Upper lobe of right lung (tissue), 1 donor: Measurements from ENCODE around the gene RAPH1. TPM values are rescaled to one million over a fixed set of nuclear protein-coding genes. Genes with fewer than 3 reads are reported as not detected.
"Not testable (repeated sequence)": the region's sequence is repeated elsewhere in the genome, so short reads cannot be mapped to it uniquely, and the experiment has no call there.

Source experiments
- ATAC-seq: fragments of 200-7000 bp; cut with Tn5 transposase; one replicate; pipeline ENCODE4 v1.9.1; 2020; ENCODE audit warnings: mild to moderate bottlenecking, moderate library complexity
- DNase-seq: peaks from one replicate; pipeline ENCODE4 v3.0.0-alpha.2; 2020
- H3K27ac ChIP-seq: fragments of 200-600 bp; one replicate; pipeline ENCODE4 v1.8.0; 2022
- H3K27me3 ChIP-seq: fragments of 200-600 bp; one replicate; pipeline ENCODE4 v1.8.0; 2022; ENCODE audit warnings: mild to moderate bottlenecking
- H3K36me3 ChIP-seq: fragments of 200-600 bp; one replicate; pipeline ENCODE4 v1.8.0; 2022
- H3K4me1 ChIP-seq: fragments of 200-600 bp; one replicate; pipeline ENCODE4 v1.8.0; 2022
- H3K4me3 ChIP-seq: fragments of 200-600 bp; one replicate; pipeline ENCODE4 v1.8.0; 2022; ENCODE audit warnings: mild to moderate bottlenecking
- H3K9me3 ChIP-seq: fragments of 200-600 bp; one replicate; pipeline ENCODE4 v1.8.0; 2022
- intact Hi-C: fragments of 100-400 bp; cut with DNase I; formaldehyde crosslinking; loops from one replicate; pipeline ENCODE4 v1.11.0; 2022
- total RNA-seq: library from RNA; stranded (reverse); fragmentation: NEBNext Ultra II Directional; extraction: Animal tissue kit (Norgen Biotek cat#: 25700); gene quantifications from one replicate; pipeline ENCODE4 v1.2.1, GENCODE V29; 2021
- TF ChIP-seq, protein P1 (sequence below): fragments of 200-600 bp; IDR thresholded peaks from one replicate; pipeline ENCODE4 v1.8.0; 2022; ENCODE audit warnings: antibody characterized with exemption
- donor health status: DM: no; HTN: yes; CAD: no; lungs with severe emphysema.

The RAPH1 gene
- total RNA-seq, 1 donor from 2014 or later: 93.4 TPM

DNA sequence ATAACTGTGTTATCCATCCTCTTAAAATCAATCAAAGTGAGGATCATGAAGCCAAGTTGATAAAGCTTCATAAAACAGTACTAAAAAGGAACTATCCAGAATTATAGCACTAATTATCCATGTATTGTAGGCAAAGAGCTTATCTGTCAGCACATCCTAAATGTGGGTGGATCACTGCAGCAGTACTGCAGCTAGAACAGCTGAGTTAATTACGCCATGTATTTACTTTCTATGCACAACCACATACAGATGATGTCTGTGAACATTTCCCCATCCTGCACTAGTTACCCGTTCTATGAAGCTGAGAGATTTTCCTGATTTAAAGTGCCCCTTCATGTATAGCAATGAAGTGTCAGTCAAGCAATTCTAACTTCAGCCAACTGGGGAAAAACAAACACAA, 96.6 kb downstream of the RAPH1 start:
- no peak for DNase-seq
- Histone ChIP-seq H3K27me3 (no peaks in the 10 kb centered on the region), H3K4me1 (peaks cover 23% of the 10 kb centered on the region), H3K27ac (no peak overlapping the region), H3K4me3 (no peak overlapping the region), H3K9me3 (no peaks in the 10 kb centered on the region), H3K36me3 (peaks cover 58% of the 10 kb centered on the region)
- intact Hi-C loops: no loop called here
- TF ChIP-seq, protein P1, sequence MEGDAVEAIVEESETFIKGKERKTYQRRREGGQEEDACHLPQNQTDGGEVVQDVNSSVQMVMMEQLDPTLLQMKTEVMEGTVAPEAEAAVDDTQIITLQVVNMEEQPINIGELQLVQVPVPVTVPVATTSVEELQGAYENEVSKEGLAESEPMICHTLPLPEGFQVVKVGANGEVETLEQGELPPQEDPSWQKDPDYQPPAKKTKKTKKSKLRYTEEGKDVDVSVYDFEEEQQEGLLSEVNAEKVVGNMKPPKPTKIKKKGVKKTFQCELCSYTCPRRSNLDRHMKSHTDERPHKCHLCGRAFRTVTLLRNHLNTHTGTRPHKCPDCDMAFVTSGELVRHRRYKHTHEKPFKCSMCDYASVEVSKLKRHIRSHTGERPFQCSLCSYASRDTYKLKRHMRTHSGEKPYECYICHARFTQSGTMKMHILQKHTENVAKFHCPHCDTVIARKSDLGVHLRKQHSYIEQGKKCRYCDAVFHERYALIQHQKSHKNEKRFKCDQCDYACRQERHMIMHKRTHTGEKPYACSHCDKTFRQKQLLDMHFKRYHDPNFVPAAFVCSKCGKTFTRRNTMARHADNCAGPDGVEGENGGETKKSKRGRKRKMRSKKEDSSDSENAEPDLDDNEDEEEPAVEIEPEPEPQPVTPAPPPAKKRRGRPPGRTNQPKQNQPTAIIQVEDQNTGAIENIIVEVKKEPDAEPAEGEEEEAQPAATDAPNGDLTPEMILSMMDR: no peak
- no peak for ATAC-seq

DNA sequence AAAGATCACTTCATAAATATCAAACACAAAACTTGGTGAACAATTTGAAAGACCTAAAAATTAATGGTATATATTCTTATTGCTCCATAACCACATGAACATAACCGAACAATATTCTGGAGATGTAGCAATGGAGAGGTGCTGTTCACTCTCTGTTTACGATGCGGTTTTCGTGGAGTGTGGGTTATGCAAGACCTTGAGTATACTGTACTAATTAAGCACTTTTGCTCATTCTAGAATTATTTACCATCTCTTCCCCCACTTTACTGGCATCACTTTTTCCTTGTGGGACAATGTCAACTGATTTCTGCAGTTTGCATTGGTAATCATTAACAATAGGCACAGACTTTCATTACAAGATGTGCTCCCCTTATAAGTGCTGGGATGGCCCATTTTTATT, 97.6 kb downstream of the RAPH1 start:
- Histone ChIP-seq H3K27ac (no peak overlapping the region), H3K27me3 (no peaks in the 10 kb centered on the region), H3K9me3 (no peaks in the 10 kb centered on the region), H3K4me3 (no peak overlapping the region), H3K36me3 (peaks cover 48% of the 10 kb centered on the region), H3K4me1 (peaks cover 23% of the 10 kb centered on the region)
- DNase-seq: no peak
- ATAC-seq: peak; percentile 71
- TF ChIP-seq, protein P1: no peak
- intact Hi-C loops: no loop called here

DNA sequence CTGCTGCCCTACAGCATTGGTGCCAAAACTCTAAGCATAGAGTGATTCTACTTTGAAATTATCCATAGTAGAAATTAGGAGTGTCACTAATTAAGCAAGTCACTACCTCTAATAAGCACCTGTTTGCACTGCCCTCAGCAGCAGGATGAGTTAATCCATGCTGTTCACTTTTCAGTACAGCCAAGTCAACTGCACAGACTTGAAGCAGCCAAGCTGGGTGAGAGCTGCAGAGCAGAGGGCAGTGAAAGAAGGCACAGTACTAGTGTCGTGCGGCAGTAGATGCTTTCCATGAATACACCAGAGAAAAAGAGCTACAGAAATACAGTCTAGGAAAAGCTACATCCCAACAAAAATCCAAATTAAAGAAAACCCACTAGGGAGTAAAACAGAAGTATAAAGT, 98.6 kb downstream of the RAPH1 start:
- Histone ChIP-seq H3K27ac (no peak overlapping the region), H3K27me3 (no peaks in the 10 kb centered on the region), H3K36me3 (peaks cover 38% of the 10 kb centered on the region), H3K4me1 (peaks cover 23% of the 10 kb centered on the region), H3K9me3 (no peaks in the 10 kb centered on the region), H3K4me3 (no peak overlapping the region)
- TF ChIP-seq, protein P1: no peak
- no peak for DNase-seq
- intact Hi-C loops: no loop called here
- no peak for ATAC-seq

DNA sequence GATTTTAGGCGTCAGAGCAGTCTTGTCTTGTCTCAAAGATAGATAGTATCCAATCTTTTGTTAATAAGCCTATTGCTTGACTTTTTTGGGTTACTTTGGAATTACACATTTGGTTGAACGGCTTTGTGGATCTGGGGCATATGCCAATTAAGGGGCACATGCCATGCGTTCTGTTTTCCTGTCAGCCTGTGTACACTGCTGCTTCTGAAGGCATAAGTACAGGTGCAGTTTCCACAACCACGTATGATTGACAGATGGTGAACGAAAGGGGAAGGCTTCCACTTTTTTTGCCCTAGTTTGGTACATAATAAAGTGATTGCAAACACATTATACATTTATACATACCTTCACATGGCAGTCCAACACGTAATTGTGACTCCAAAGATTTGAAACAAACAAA, 102.3 kb downstream of the RAPH1 start:
- Histone ChIP-seq H3K27ac (no peak overlapping the region), H3K36me3 (peaks cover 29% of the 10 kb centered on the region), H3K9me3 (no peaks in the 10 kb centered on the region), H3K27me3 (no peaks in the 10 kb centered on the region), H3K4me3 (no peak overlapping the region), H3K4me1 (peaks cover 15% of the 10 kb centered on the region)
- intact Hi-C loops: no loop called here
- TF ChIP-seq, protein P1: no peak
- DNase-seq (no peak), ATAC-seq (no peak)

DNA sequence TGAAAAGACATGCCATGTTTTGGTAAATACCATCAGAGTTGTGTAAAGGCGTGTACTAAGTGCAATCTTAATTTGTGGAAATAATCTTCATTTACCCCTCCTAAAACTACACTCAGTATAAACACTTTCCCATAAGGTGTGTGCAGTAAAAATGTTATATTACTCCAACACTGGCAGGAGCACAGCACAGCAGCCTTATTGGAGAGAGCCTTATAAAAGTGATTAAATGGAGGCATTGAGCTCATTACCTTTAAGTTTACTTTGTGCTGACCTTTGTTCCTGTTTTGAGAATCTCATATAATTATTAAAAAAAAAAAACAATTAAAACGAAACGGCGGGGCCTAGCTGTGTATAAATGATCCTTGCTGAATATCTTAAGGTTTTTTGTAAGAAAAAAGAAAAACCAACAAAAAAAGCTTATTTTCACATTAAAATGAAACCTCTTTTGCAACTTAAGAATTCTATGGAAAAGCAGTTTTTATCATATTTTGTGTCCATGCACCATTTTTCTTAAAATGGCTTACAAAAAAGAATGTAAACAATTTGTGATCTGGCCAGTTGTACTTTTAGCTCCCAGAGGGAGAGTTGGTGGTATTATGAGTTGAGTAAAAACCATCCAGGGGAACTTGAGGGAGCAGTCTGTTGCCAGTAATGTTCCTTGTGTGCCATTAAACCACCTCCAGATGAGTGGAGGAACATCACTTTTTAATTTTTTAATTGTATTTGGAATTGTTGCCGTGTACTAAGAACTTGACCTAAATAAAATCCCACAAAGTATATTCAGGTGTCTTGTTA, 103.5 kb downstream of the RAPH1 start:
- Histone ChIP-seq H3K27ac (no peak overlapping the region), H3K4me1 (peaks cover 9% of the 10 kb centered on the region), H3K27me3 (no peaks in the 10 kb centered on the region), H3K9me3 (no peaks in the 10 kb centered on the region), H3K36me3 (peaks cover 29% of the 10 kb centered on the region), H3K4me3 (no peak overlapping the region)
- no peak for ATAC-seq
- no peak for DNase-seq
- intact Hi-C loops: no loop called here
- TF ChIP-seq, protein P1: no peak

DNA sequence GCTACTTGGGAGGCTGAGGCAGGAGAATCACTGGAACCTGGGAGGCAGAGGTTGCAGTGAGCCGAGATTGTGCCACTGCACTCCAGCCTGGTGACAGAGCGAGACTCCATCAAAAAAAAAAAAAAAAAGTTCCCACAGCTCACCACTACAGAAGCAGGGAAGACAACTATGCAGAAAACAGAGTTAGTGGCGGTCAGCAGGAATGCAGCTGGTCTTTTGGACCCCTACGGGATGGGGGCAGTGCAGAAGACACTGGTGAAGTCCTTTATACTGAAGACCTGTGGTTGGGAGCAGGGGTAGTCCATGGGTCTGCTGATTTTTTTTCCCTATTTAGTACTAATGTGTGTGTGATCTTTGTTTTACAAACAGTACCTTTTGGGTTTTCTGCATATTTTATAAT, 105.5 kb downstream of the RAPH1 start:
- peaks cover 27% of the 10 kb centered on the region for H3K36me3 ChIP-seq
- ATAC-seq, DNase-seq, intact Hi-C loops, H3K9me3 ChIP-seq, H3K4me3 ChIP-seq, H3K27ac ChIP-seq, H3K27me3 ChIP-seq, H3K4me1 ChIP-seq: not testable (repeated sequence)
